GM19351 (cell line): ENCODE data around the gene MFSD11.
"Not testable (repeated sequence)": the region's sequence is repeated elsewhere in the genome, so short reads cannot be mapped to it uniquely, and the experiment has no call there.

Experiments
- ATAC-seq: cut with Tn5 transposase; IDR thresholded peaks from one replicate; pipeline ENCODE4 v1.9.1; 2021; ENCODE audit warnings: mild to moderate bottlenecking, moderate library complexity; ENCODE audit not compliant: unreplicated experiment

MFSD11 gene

DNA sequence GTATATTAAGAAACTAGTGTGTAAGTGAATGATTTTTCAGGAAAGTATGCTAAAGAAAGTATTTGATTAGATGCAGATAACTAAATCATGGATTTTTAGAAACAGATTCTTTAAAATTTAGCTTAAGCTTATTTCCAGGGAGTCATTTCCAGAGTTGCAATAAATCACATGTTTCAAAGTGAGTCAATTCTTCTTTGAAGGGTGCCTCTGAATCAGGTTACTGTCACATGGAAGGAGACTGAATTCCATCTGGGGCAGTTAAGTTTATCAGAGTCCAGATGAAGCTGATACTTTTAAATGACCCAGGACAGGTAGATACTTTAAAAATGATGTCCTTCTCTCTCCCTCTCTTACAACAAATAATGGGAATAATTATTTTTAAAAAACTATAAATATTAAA lies 5.0 kb downstream of the MFSD11 start:
- no peak for ATAC-seq

DNA sequence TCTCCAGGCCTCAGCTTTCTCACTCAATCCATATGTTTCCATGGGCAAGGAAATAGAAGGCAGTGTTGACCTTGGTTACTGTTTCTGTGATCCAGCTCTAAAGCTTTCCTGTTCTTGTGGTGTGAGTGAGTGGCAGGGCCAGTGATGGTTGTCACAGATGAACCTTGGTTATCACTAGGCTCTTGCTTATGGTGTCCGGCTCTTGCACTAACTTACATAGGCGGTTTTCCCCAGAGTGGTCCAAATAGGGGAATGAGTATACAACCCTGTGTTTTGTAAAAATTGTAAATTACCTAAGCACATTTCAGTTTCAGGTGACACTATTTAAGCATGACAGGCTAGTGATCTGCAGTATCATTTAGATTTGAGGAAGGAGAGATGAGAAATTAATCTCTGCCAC lies 6.8 kb downstream of the MFSD11 start:
- no peak for ATAC-seq

DNA sequence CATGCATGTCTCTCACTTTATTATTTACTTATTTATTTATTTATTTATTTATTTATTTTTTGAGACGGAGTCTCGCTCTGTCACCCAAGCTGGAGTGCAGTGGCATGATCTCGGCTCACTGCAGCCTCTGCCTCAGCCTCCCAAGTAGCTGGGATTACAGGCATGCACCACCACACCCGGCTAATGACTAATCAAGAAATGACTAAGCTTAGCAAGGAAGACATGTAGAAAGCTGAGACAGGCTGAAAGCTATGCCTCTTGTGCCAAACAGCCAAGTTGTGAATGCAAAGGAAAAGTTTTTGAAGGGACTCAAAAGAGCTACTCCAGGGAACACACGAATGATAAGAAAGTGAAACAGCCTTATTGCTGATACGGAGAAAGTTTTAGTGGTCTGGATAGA lies 7.9 kb downstream of the MFSD11 start:
- not testable (repeated sequence) for ATAC-seq

DNA sequence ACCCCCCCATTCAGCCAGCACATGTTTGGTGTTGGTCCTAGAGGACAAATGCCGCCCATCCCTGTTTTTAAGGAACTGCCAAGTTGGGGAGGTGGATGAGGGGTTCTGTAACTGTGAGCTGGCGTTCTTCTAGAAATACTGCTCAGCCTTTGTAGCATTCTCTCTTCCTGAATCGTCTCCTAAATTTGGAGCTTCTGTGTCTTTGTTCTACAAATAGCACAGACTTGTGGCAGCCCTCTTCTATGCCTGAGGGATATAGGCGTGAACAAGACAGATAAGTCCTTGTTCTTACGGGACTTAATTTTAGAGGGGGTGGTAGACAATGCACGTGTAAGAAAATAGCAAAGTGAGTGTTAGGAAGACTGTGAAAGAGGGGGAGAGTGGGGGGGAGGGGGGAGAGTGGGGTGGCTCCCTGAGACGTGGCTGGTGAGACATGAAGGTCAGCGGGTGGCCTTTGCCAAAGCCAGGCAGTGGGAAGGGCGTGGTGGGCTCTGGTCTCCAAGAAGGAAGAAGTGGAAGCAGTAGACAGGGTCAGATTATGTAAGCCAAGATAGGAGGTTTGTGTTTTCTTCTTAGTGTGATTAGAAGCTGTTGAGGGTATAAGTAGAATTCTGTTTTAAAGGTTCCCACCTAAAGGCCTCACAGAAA lies 9.9 kb downstream of the MFSD11 start:
- ATAC-seq = no peak

DNA sequence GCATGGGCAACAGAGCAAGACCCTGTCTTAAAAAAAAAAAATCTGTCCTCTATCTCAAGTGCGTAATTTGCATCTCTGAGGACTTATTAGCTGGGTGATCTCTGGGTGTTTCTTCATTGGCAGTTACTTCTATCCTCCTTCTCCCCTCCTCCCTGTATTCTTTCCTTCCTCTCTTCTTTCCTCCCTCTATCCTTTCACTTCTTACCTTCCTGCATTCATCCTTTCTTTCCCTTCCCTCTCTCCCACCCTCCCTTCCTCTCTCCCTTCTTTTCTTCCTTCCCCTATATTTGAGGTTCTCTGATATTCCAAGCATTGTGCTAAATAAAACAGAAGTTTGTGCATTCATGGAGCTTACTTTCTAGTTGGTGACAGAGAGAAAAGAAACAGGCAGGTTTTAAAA lies 10.7 kb downstream of the MFSD11 start:
- ATAC-seq = no peak

DNA sequence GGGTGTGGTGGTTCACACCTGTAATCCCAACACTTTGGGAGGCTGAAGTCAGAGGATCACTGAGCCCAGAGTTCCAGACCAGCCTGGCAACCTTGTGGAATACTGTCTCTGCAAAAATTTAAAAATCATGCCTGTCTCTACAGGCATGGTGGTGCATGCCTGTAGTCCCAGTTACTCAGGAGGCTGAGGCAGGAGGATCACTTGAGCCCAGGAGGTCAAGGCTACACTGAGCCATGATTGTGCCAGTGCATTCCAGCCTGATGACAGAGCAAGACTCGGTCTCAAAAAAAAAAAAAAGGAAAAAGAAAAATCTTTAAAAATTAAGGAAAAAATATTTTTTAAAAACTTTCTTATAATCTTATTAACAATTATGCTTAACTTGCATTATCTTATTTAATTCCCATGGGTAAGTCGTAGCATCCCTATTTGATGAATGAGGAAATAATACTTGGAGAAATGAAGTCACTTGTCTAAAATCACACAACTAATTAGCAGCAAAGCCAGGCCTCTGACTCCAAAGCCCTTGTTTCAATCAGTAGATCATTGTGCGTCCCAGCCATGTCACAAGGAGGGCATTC lies 13.6 kb downstream of the MFSD11 start:
- ATAC-seq = no peak

DNA sequence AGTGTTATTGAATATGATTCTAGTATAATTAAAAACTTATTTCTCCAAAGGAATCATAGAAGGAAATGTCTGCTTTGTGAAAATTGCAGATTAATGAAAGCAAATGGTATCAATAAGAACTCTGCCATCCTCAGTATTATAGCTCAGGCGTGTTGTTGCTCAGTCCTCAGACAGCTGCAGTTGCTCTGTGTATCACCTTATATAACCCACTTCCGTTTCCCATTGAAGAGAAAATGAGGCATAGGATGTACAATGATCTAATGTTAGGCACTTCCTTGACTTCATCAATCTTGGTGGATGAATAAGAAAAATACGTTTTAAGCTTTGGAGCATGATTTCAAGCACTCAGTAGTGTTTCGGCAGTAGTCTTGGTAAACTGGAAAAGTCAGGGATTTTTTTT lies 14.1 kb downstream of the MFSD11 start:
- ATAC-seq = no peak

DNA sequence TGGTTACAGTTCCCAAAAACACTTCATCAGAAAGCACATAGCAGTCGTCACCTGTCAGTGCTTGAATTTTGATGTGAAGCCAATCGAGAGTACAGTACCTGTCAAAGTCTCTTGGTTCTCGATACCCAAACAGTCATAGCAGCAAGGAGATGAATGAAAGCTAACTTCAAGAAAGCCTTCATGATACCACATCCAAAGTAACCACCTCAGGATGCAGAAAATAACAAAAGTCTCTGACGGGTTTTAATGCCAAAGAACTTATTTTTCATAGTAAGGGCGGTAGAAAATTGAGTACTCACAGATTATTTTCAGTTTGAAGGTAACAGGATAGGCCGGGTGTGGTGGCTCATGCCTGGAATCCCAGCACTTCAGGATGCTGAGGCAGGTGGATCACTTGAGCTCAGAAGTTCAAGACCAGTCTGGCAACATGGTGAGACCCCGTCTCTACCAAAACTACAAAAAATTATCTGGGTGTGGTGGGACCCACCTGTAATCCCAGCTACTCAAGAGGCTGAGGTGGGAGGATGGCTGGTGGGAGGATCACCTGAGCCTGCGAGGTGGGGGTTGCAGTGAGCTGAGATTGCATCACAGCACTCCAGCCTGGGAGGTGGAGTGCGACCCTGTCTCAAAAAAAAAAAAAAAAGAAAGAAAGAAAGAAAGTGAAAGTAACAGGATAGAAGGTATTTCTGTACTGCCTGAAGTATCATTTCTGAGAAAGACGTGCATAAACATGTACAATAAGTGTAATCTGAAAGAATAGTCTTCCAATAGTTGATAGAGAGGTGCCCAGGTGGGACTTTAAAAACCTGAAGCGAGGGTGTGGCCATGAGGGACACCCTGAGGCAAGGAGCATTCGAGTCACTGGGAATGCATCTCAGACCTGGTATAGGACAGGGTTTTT lies 15.4 kb downstream of the MFSD11 start:
- no peak for ATAC-seq

DNA sequence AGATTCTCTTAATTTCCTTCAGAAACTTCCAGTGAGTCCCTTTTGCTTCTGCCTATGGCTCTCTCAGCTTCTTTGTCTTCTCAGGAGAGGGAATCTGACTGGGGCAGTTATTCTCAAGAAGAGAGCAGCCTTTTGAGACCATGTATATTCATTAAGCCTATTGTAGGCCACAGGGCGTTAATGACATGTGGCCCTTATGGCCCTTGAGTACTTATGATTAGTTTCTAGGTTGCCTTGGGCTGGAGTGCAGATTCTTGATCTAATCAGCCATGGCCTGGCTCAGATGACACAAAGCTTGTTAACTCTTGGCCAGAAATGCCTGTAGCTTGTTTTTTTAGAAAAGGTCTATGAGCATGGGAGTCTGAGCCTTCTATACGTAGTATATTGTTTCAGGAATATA lies 17.4 kb downstream of the MFSD11 start:
- ATAC-seq = no peak

DNA sequence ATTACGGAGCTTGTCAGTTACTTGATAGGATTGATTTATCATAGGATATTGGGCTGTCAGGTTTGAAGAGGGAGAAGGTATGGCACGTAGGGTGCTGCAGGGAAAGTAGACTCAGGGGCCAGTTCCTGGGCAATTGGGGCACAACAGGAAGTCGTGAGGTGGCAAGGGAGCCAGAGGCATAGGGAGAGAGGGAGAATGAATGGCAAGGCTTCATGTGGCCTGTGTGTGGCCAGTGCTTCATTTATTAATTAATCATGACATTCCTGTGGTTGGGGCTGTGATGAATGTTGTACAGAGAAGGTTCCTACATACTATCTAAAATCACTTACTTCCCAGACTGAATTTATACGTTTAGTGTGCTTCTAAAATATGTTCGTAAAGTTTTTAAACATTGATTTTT lies 19.3 kb downstream of the MFSD11 start:
- ATAC-seq = no peak

DNA sequence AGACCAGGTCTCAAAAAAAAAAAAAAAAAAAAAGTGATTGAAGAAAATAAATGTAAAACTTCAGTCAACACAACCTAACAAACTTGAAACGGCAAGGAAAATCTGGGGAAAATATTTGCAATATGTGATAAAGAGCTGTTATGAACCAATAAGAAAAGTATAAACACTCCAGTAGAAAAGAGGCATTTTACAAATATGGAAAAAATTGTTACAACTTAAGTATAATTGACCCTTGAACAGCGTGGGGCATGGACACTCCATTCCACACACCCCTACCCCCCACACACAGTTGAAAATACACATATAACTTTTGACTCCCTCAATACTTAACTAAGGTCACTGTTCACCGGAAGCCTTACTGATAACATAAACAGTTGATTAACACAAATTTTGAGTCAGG lies 20.7 kb downstream of the MFSD11 start:
- no peak for ATAC-seq

DNA sequence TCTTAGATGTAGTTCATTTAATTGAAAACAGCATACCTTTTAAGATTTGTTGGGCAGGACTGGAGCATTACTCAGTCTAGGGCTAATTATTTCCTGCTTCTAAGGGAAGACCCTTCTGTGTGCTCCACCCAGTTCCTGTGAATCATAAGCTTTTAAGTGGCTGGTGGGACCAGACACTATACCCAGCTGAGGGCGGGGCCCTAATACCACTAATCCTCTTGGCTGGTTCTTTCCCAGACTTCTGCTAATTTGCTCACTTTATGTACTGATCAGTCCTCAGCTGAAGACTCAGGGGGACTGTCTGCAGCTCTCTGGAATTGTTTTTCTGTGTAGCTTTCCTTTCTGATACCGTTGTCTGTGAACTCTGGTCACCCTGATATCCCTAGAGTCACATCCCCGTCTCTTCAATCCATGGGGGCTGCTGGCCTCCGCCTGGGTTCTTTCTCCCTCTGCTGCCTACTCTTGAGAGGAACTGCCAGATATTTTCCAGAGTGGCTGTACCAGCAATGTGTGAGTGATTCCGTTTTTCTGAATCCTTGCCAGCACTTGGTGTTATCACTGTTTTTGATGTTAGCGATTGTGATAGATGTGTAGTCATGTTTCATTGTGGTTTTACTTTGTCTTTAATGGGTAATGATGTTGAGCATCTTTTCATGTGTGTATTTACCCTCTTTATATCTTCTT lies 35.1 kb downstream of the MFSD11 start:
- ATAC-seq = no peak

DNA sequence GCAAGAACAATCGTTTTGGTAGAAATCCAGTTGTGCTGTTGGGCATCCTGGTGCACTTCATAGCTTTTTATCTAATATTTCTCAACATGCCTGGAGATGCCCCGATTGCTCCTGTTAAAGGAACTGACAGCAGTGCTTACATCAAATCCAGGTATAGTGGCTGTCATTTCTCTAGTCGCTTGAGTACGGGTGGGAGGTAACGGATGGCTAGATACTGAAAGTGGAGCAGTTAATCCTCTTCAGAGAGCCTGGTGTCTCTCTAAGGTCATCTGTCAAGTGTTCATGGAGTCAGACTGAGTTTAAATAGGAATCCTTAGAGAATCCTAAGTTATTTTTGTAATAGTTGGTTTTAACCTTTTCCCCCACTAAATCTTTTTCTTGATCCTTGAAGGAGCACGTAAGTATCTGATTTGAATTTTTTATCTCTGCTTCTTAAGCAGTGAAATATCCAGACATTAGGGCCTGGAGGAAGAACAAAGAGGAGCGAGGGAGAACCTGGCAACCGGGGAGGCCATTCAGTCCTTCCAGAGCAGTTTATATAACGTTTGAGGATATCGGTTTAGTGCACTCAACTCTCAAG lies 37.2 kb downstream of the MFSD11 start:
- no peak for ATAC-seq

DNA sequence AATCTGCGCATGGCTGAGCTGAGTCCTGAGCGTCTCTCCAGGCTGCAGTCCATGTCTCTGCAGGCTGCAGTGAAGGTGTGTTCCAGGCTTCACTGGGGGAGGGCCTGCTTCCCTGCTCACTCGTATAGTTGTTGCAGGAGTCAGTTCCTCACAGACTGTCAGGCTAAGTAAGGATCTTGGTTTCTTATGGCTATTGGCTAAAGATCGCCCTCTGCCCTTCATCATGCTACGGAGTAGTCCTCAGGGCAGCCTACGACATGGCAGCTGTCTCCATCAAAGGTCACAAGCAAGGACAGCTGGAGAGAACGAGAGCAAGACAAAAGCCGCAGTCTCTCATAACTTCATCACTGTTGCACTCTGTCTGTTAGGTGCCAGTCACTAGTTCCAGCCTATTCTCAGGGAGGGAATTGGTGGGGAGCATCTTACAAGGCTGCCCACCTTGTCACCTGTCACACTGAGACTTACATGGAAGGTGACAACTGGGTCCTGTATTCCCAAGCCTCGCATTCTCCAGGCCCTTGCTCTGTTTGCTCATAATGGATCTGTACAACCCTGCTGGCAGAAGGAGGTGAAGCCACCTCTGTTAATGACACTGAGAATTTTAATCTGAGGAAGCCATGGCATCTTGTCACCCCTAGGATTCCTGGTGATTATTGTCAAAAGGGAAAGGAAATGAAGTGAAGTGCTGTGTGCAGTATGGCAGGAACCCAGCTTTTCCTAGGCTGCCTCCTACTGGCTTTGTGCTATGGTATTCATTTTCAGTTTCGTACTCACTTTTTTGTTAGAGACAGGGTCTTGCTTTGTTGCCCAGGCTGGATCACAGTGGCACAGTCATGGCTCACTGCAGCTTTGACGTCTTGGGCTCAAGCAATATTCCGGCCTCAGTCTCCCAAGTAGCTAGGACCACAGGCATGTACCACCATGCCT lies 43.4 kb downstream of the MFSD11 start:
- no peak for ATAC-seq

DNA sequence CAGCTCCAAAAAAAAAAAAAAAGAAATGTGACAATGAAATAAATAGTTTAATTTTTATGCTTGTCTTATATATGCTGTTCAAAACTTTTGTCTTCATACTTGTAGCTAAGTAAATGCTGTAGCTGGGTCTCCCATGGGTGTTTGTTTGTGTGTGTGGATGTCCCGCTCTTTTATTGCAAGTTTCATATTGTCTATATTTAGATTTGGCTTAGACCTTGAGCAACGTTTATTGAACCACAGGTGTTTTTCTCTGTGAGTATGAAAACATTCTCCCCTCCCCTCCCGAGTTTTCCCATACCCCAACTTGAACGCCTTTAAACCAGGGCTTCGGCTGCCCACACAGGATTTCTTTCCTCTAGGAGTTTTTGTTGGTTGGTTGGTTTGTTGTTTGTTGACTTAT lies 45.2 kb downstream of the MFSD11 start:
- ATAC-seq = no peak

DNA sequence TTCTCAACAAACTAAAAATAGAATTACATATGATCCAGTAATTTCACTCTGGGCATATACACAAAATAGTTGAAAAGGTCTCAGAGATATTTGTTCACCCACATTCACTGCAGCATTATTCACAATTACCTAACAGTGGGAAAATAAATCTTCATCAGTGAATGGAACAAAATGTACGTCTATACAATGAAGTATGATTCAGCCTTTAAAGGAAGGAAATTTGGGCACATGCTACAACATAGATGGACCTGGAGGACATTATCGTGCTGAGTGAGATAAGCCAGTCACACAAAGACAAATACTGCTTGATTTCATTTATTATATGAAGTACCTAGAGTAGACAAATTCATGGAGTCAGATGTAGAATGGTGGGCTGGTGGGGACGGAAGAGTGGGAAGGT lies 47.0 kb downstream of the MFSD11 start:
- no peak for ATAC-seq

DNA sequence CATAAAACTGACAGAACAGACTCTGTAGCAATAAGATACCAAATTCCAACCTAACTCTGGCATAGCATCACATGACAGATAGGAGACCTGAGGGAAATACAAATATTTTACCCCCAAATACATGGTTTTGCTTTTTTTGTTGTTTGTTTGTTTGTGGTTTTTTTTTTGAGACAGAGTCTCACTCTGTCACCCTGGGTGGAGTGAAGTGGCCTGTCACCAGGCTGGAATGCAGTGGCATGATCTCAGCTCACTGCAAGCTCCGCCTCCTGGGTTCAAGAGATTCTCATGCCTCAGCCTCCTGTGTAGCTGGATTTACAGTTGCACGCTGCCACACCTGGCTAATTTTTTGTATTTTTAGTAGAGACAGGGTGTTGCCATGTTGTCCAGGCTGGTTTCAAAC lies 49.9 kb downstream of the MFSD11 start:
- not testable (repeated sequence) for ATAC-seq

DNA sequence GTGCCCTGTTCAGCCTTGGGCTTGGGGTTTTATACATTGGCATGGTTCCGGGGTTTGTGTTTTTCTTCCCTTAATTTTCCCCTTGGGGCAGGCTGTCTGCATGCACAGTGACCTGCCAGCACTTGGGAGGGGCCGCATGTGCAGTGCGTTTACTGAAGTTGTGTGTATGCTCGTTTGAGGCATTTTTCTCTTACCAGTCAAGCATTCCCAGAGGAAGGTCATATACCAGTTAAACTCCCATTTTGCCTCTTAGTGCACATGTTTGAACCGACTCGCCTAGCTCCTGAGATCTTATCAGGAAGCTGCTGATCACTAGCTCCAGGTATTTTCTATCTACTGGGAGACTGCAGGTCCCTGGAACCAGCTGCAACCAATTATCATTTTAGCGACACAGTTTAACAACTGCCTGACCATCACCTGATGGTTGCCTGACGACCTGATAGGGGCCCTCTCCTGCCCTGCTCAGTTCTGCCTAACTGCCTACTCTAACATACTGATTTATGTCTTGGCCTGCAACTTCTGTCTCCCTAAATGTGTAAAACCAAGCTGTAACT lies 51.4 kb downstream of the MFSD11 start:
- ATAC-seq = no peak

DNA sequence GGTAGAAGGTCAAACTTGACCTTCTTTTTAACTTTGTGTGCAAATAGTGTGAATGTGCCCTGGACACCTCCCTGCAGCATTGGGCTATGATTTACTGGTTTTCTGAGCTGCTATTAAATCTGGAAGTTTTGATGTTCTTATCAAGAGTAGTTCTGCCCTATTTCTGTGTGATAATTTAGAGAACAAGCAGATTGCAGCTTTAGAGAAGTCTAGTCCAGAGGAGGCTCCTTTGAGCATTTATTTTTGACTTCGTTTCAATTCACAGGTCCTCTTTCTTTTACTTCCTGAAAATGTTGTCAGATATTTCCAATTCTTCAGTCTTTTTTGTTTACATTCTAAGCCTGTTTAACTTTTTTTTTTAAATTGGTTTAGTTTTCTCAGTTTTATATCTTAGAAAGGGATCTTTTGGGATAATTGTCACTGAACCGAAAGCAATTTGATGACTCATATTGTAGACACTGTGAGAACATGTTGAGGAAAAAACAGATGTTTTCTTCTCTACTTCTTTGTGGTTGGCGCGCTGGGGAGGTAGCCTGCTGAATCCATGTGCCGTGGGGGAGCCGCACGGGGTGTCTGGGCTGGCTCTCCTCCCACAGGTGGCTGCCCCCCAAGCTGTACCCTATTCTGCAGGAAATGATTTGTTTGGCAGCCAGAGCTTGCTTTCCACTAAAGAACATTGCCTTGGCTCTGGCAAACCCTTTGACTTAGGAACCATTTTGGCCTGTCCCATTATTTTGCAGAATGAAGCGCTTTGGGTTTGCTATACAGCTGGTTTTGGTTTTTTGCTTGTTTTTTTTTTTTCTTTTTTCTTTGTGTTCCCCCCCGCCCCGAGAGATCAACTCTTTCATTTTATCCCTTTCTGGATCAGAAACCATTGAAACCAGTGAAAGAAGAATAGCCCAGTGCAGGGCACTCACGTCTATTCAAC lies 53.4 kb downstream of the MFSD11 start:
- no peak for ATAC-seq
